PC-3 (cell line): ENCODE measurements around the gene LOXHD1. TPM values are rescaled to one million over a fixed set of nuclear protein-coding genes. Genes with fewer than 3 reads are reported as not detected.
A peak's percentile ranks its signal among the peaks of the same experiment; 100 is the strongest.

Experiments used
- ATAC-seq: fragments of 200-7000 bp; cut with Tn5 transposase; 2 replicates; pipeline ENCODE4 v1.9.1; 2020; ENCODE audit warnings: mild to moderate bottlenecking, moderate library complexity
- BruUV-seq: library from RNA; stranded (reverse); fragments of 400-500 nt; replicated peaks from 2 replicates; lab custom pipeline; 2021; lab: Mats Ljungman, UMichigan
- CTCF ChIA-PET: fragments of 300-600 bp; sonication (Branson Sonifier 250); formaldehyde crosslinking; loops from one replicate; lab custom pipeline; 2022; ENCODE audit warnings: antibody characterized with exemption; lab: Charles Lee
- POLR2A ChIA-PET: fragments of 300-600 bp; sonication (Branson Sonifier 250); formaldehyde crosslinking; loops from one replicate; lab custom pipeline; 2022; ENCODE audit warnings: antibody characterized with exemption; ENCODE audit not compliant: unreplicated experiment; lab: Charles Lee
- DNase-seq: peaks from one replicate; pipeline ENCODE4 v3.0.0-alpha.2; 2015
- H2AFZ ChIP-seq: fragments of 300-600 bp; sonication (generic); 2 replicates; pipeline ENCODE4 v1.6.0; 2016; ENCODE audit warnings: antibody characterized with exemption, low read length
- H3F3A ChIP-seq: fragments of 300-600 bp; sonication (generic); one replicate; pipeline ENCODE4 v1.6.0; 2017; ENCODE audit warnings: antibody characterized with exemption, low read length, control low read depth, mild to moderate bottlenecking; ENCODE audit not compliant: unreplicated experiment
- H3K27ac ChIP-seq: fragments of 300-600 bp; sonication (generic); 2 replicates; pipeline ENCODE4 v1.5.1; 2016; ENCODE audit warnings: mild to moderate bottlenecking, low read length
- H3K27me3 ChIP-seq: fragments of 300-600 bp; sonication (generic); 2 replicates; pipeline ENCODE4 v1.6.1; 2016; ENCODE audit warnings: low read length, mixed read lengths
- H3K36me3 ChIP-seq: fragments of 300-600 bp; sonication (generic); 2 replicates; pipeline ENCODE4 v1.6.1; 2016; ENCODE audit warnings: low read depth, mixed run types, low read length, mixed read lengths
- H3K4me1 ChIP-seq: fragments of 300-600 bp; sonication (generic); 2 replicates; pipeline ENCODE4 v1.5.1; 2016; ENCODE audit warnings: low read length; ENCODE audit not compliant: insufficient read depth
- H3K4me2 ChIP-seq: fragments of 300-600 bp; sonication (generic); 2 replicates; pipeline ENCODE4 v1.6.0; 2016; ENCODE audit warnings: low read length
- H3K4me3 ChIP-seq: fragments of 300-600 bp; sonication (generic); 2 replicates; pipeline ENCODE4 v1.5.1; 2016; ENCODE audit warnings: mild to moderate bottlenecking, low read length, mixed read lengths
- H3K79me2 ChIP-seq: fragments of 300-600 bp; sonication (generic); 2 replicates; pipeline ENCODE4 v1.6.1; 2017; ENCODE audit warnings: low read length, mixed read lengths
- H3K9ac ChIP-seq: fragments of 300-600 bp; sonication (generic); 2 replicates; pipeline ENCODE4 v1.6.0; 2016; ENCODE audit warnings: mild to moderate bottlenecking, low read length
- H3K9me2 ChIP-seq: fragments of 300-600 bp; sonication (generic); replicated peaks from 2 replicates; pipeline ENCODE4 v1.6.1; 2016; ENCODE audit warnings: mixed run types, low read length, mixed read lengths
- H3K9me3 ChIP-seq: fragments of 300-600 bp; sonication (generic); 2 replicates; pipeline ENCODE4 v1.6.1; 2016; ENCODE audit warnings: low read length, mixed read lengths
- H4K20me1 ChIP-seq: fragments of 300-600 bp; sonication (generic); 2 replicates; pipeline ENCODE4 v1.6.1; 2016; ENCODE audit warnings: low read length, mixed read lengths
- EZH2 ChIP-seq: fragments of 300-600 bp; sonication (generic); IDR thresholded peaks from one replicate; pipeline ENCODE4 v1.6.1; 2017; ENCODE audit warnings: antibody characterized with exemption, mild to moderate bottlenecking, low read length; ENCODE audit not compliant: unreplicated experiment
- EZH2phosphoT487 ChIP-seq: fragments of 300-600 bp; sonication (generic); IDR thresholded peaks from 2 replicates; pipeline ENCODE4 v1.6.1; 2018; ENCODE audit warnings: mild to moderate bottlenecking, antibody characterized with exemption, low read length, borderline replicate concordance
- intact Hi-C: fragments of 100-400 bp; cut with micrococcal nuclease; formaldehyde crosslinking; loops from 2 replicates; pipeline ENCODE4 v1.9.0; 2023
- total RNA-seq: library from RNA; depleted of rRNA; stranded (reverse); fragments of >200 nt; gene quantifications from 2 replicates; pipeline ENCODE4 v1.2.3, GENCODE V29; 2014
- TF ChIP-seq, protein P1 (sequence below): fragments of 300-600 bp; sonication (generic); conservative IDR thresholded peaks from 2 replicates; pipeline ENCODE4 v1.5.1; 2017; ENCODE audit warnings: antibody characterized with exemption, low read depth, mild to moderate bottlenecking, low read length

The LOXHD1 gene
- total RNA-seq, 1 experiment from 2014 or later: not detected

DNA sequence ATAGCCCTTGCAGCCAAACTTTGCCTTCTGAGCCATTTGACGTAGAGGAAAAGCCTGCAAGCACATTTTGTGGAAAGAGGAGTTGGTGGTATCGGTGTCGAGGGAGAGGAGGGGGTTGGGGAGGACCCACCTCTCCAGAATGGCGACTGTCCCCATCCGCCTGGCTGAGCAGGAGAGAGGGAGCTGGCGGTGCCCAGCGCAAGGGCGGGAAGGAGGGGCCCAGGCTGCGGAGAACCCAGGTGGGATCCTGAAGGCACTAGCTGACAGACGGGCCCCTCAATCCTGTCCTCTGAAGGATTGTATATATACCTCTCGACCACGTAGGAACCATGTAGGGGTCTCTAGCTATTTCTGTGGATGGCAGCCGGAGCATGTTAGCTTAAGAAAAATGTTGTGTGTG, 200.3 kb downstream of the LOXHD1 start:
- Histone ChIP-seq H3K4me2 (no peak overlapping the region), H3K9me2 (no peaks in the 10 kb centered on the region), H3K9ac (no peak overlapping the region), H3K79me2 (no peaks in the 10 kb centered on the region), H3F3A (no peaks in the 10 kb centered on the region), H3K27ac (no peak overlapping the region), H2AFZ (no peak overlapping the region), H3K9me3 (no peaks in the 10 kb centered on the region), H3K4me3 (no peak overlapping the region), H3K27me3 (no peaks in the 10 kb centered on the region), H3K36me3 (no peaks in the 10 kb centered on the region), H4K20me1 (no peaks in the 10 kb centered on the region), H3K4me1 (no peaks in the 10 kb centered on the region)
- TF ChIP-seq EZH2phosphoT487 (no peak), EZH2 (no peak)
- TF ChIP-seq, protein P1, sequence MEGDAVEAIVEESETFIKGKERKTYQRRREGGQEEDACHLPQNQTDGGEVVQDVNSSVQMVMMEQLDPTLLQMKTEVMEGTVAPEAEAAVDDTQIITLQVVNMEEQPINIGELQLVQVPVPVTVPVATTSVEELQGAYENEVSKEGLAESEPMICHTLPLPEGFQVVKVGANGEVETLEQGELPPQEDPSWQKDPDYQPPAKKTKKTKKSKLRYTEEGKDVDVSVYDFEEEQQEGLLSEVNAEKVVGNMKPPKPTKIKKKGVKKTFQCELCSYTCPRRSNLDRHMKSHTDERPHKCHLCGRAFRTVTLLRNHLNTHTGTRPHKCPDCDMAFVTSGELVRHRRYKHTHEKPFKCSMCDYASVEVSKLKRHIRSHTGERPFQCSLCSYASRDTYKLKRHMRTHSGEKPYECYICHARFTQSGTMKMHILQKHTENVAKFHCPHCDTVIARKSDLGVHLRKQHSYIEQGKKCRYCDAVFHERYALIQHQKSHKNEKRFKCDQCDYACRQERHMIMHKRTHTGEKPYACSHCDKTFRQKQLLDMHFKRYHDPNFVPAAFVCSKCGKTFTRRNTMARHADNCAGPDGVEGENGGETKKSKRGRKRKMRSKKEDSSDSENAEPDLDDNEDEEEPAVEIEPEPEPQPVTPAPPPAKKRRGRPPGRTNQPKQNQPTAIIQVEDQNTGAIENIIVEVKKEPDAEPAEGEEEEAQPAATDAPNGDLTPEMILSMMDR: no peak
- POLR2A ChIA-PET: no interaction called here
- CTCF ChIA-PET: no interaction called here
- intact Hi-C loops: no loop called here
- DNase-seq: no peak
- ATAC-seq: no peak
- no TSS peak for BruUV-seq

DNA sequence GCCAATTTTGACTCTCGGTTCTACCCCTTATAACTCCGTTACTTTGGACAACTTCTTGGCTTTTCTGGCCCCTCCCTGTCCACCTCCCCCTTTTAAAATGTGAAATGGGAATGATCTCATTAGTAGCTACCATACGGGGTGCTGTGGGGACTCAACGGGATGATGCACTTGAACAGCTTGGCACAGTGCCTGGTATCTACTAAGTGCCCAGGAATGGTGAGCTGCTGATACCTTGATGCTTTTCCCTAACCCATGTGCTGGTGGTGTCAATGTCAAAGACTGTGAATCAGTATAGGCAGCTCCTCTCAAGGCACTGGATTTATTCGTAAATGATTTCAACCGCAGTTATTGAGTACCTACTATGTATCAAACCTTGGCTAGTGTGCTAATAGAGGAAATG, 204.2 kb downstream of the LOXHD1 start:
- intact Hi-C loops: no loop called here
- TF ChIP-seq EZH2: no peak
- no peak for TF ChIP-seq EZH2phosphoT487
- TF ChIP-seq, protein P1: no peak
- Histone ChIP-seq H3K27ac (no peak overlapping the region), H3K9ac (no peak overlapping the region), H3F3A (no peaks in the 10 kb centered on the region), H2AFZ (no peak overlapping the region), H3K36me3 (peaks cover 5% of the 10 kb centered on the region; the same call in 1 of the 2 replicates), H4K20me1 (no peaks in the 10 kb centered on the region), H3K27me3 (no peaks in the 10 kb centered on the region), H3K4me1 (no peaks in the 10 kb centered on the region), H3K9me3 (no peaks in the 10 kb centered on the region), H3K4me2 (no peak overlapping the region), H3K9me2 (no peaks in the 10 kb centered on the region), H3K4me3 (no peak overlapping the region), H3K79me2 (no peaks in the 10 kb centered on the region)
- ChIA-PET POLR2A (no interaction called here), CTCF (no interaction called here)
- no peak for ATAC-seq
- DNase-seq: peak; percentile 25
- BruUV-seq: no TSS peak

DNA sequence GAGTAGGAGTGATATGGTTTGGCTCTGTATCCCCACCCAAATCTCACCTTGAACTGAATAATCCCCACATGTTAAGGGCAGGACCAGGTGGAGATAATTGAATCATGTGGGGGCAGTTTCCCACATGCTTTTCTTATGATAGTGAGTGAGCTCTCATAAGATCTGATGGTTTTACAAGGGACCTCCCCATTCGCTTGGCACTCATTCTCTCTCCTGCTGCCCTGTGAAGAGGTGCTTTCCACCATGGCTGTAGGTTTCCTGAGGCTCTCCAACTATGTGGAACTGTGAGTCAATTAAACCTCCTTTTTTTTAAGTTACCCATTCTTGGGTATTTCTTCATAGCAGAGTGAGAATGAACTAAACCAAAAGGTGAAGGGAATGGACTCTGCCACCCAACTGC, 207.5 kb downstream of the LOXHD1 start:
- Histone ChIP-seq H3K9me3 (no peaks in the 10 kb centered on the region), H3K4me3 (no peak overlapping the region), H3K36me3 (peaks cover 5% of the 10 kb centered on the region; the same call in 1 of the 2 replicates), H3K9me2 (no peaks in the 10 kb centered on the region), H3K9ac (no peak overlapping the region), H4K20me1 (no peaks in the 10 kb centered on the region), H3F3A (no peaks in the 10 kb centered on the region), H3K27ac (no peak overlapping the region), H3K79me2 (no peaks in the 10 kb centered on the region), H3K4me1 (no peaks in the 10 kb centered on the region), H2AFZ (no peak overlapping the region), H3K27me3 (no peaks in the 10 kb centered on the region), H3K4me2 (no peak overlapping the region)
- no TSS peak for BruUV-seq
- ChIA-PET POLR2A (no interaction called here), CTCF (no interaction called here)
- TF ChIP-seq, protein P1: no peak
- no peak for TF ChIP-seq EZH2
- no peak for TF ChIP-seq EZH2phosphoT487
- ATAC-seq (no peak), DNase-seq (no peak)
- intact Hi-C loops: no loop called here
